HepG2 (cell line): ENCODE data around the gene SLC25A25. TPM values are rescaled to one million over a fixed set of nuclear protein-coding genes. Genes with fewer than 3 reads are reported as not detected.
A peak's percentile ranks its signal among the peaks of the same experiment; 100 is the strongest.

Experiments
- CEBPB ChIP-seq: IDR thresholded peaks from 2 replicates; pipeline ENCODE4 v1.6.1; 2011; ENCODE audit warnings: low read depth, low read length, improper control_type of control experiment, borderline replicate concordance
- FOXA1 ChIP-seq, 2 experiments: fragments of 450-650 bp in 1 of 2; sonication (generic) in 1 of 2; formaldehyde crosslinking in 1 of 2; IDR thresholded peaks; 2 replicates each; pipeline versions ENCODE4 v1.4.0 to v1.6.1; 2016 to 2020; ENCODE audit warnings: missing genetic modification reagents in 1 of 2
- GABPB1 ChIP-seq: IDR thresholded peaks from 2 replicates; pipeline ENCODE4 v1.6.1; 2016; ENCODE audit warnings: mild to moderate bottlenecking, missing genetic modification reagents, moderate library complexity, missing compliant biosample characterization
- IRX3 ChIP-seq: sonication (generic); formaldehyde crosslinking; IDR thresholded peaks from 2 replicates; pipeline ENCODE4 v1.8.1; 2023; ENCODE audit warnings: mild to moderate bottlenecking, low read depth, missing genetic modification reagents, borderline replicate concordance
- ISL2 ChIP-seq: sonication (generic); formaldehyde crosslinking; IDR thresholded peaks from 2 replicates; pipeline ENCODE4 v1.5.0; 2020; ENCODE audit warnings: missing genetic modification reagents
- LRRFIP1 ChIP-seq: sonication (generic); formaldehyde crosslinking; conservative IDR thresholded peaks from 2 replicates; pipeline ENCODE4 v1.4.0; 2020; ENCODE audit warnings: missing genetic modification reagents
- ZNF329 ChIP-seq: sonication (generic); formaldehyde crosslinking; IDR thresholded peaks from 2 replicates; pipeline ENCODE4 v1.9.0; 2021; ENCODE audit warnings: low read depth, mild to moderate bottlenecking, missing genetic modification reagents
- ZNF703 ChIP-seq: sonication (generic); formaldehyde crosslinking; IDR thresholded peaks from 2 replicates; pipeline ENCODE4 v1.5.1; 2020; ENCODE audit warnings: missing genetic modification reagents, mild to moderate bottlenecking, moderate library complexity, borderline replicate concordance
- ZNF75D ChIP-seq: sonication (generic); formaldehyde crosslinking; IDR thresholded peaks from 2 replicates; pipeline ENCODE4 v1.8.1; 2023; ENCODE audit warnings: missing genetic modification reagents, mild to moderate bottlenecking, borderline replicate concordance
- ZNF784 ChIP-seq: sonication (generic); formaldehyde crosslinking; IDR thresholded peaks from 2 replicates; pipeline ENCODE4 v1.5.1; 2020; ENCODE audit warnings: missing genetic modification reagents, mild to moderate bottlenecking, borderline replicate concordance
- ZNF790 ChIP-seq: sonication (generic); formaldehyde crosslinking; IDR thresholded peaks from 2 replicates; pipeline ENCODE4 v1.8.0; 2022; ENCODE audit warnings: missing genetic modification reagents, mild to moderate bottlenecking, borderline replicate concordance
- polyA plus RNA-seq, 8 experiments: library from polyadenylated mRNA; depleted of rRNA in 3 of 8; stranded (reverse) in 7 of 8; unstranded in 1 of 8; fragments of >200 nt; fragmentation: Illumina TruSeq in 4 of 8; extraction: Trizol in 4 of 8; gene quantifications; 2 replicates each; pipeline versions ENCODE4 v1.2.1 to v1.2.3, GENCODE V29; 2011 to 2016; ENCODE audit warnings: low read depth in 4 of 8, missing spikeins in 1 of 8, mixed read lengths in 1 of 8; ENCODE audit not compliant: insufficient read depth in 1 of 8
- total RNA-seq, 5 experiments: library from RNA; depleted of rRNA; stranded (reverse); fragments of >200 nt; fragmentation: Illumina TruSeq; extraction: Trizol; gene quantifications; 2 replicates each; pipeline ENCODE4 v1.2.3, GENCODE V29; 2016; ENCODE audit warnings: low read depth in 1 of 5

The SLC25A25 gene
- total and polyA plus RNA-seq, 2 of the 13 experiments (the other 11 are each of a cell fraction or from before 2014, with no cell fraction given): 10.5 to 24.8 TPM

- TF ChIP-seq ZNF784 (CRISPR knock-in tag) (no peak), FOXA1 (IDR thresholded peaks at IDR 0.05) (no peak), FOXA1 (CRISPR knock-in tag; IDR thresholded peaks at IDR 0.05) (0 out of 2 replicates have a peak, but pooled peaks have one; percentile 4), LRRFIP1 (no peak), IRX3 (CRISPR knock-in tag) (no peak), ZNF790 (CRISPR knock-in tag) (no peak), ZNF703 (CRISPR knock-in tag) (no peak), ZNF329 (CRISPR knock-in tag) (no peak), CEBPB (0 out of 2 replicates have a peak, but pooled peaks have one; percentile 12), ZNF75D (CRISPR knock-in tag) (no peak), GABPB1 (no peak), ISL2 (CRISPR knock-in tag) (no peak)
- TF ChIP-seq, all 625 proteins: peak for 5
Observed at GRCh38 chr9:128055344-128056040, 12.5 kb upstream of the SLC25A25 start (continued).
